Umbilical cord (tissue), 2 donors: ENCODE data around the gene PTPRCAP. TPM values are rescaled to one million over a fixed set of nuclear protein-coding genes. Genes with fewer than 3 reads are reported as not detected.

Source experiments
- DNase-seq: peaks from one replicate; pipeline ENCODE4 v3.0.0-alpha.2; 2015; ENCODE audit warnings: low spot score
- total RNA-seq: library from RNA; depleted of rRNA; stranded (reverse); fragments of >200 nt; gene quantifications from one replicate; pipeline ENCODE4 v1.2.3, GENCODE V29; 2014; ENCODE audit warnings: low replicate concordance; ENCODE audit not compliant: insufficient read depth

The PTPRCAP gene
- total RNA-seq, 1 donor from 2014 or later: 9.9 TPM

- no peak for DNase-seq
These were observed 3.6 kb upstream of the PTPRCAP start for GRCh38 chr11:67441098-67441563.

GRCh38 chr11:67440229-67441097 lies 3.0 kb upstream of the PTPRCAP start:
- DNase-seq: no peak

- no peak for DNase-seq
These were observed 2.1 kb upstream of the PTPRCAP start for GRCh38 chr11:67439321-67440228.

GRCh38 chr11:67438158-67438902 lies 848 bp upstream of the PTPRCAP start:
- no peak for DNase-seq

GRCh38 chr11:67437809-67438157 lies 301 bp upstream of the PTPRCAP start:
- DNase-seq: no peak

- DNase-seq: no peak
These were observed 912 bp downstream of the PTPRCAP start for GRCh38 chr11:67436459-67437081.

- DNase-seq: no peak
These were observed 1.6 kb downstream of the PTPRCAP start for GRCh38 chr11:67435727-67436458.

- no peak for DNase-seq
These were observed 2.3 kb downstream of the PTPRCAP start for GRCh38 chr11:67435031-67435726.

- DNase-seq: no peak
These were observed 3.0 kb downstream of the PTPRCAP start for GRCh38 chr11:67434395-67434881.

- no peak for DNase-seq
These were observed 3.7 kb downstream of the PTPRCAP start for GRCh38 chr11:67433536-67434394.

GRCh38 chr11:67432655-67433349 lies 4.7 kb downstream of the PTPRCAP start:
- no peak for DNase-seq

- no peak for DNase-seq
These were observed 5.9 kb downstream of the PTPRCAP start for GRCh38 chr11:67431346-67432249.

GRCh38 chr11:67429722-67430121 lies 7.8 kb downstream of the PTPRCAP start:
- no peak for DNase-seq

- DNase-seq: no peak
These were observed 8.3 kb downstream of the PTPRCAP start for GRCh38 chr11:67429038-67429668.

- peak; percentile 99 for DNase-seq
These were observed 9.2 kb downstream of the PTPRCAP start, which contains the start of gene RPS6KB2 for GRCh38 chr11:67428052-67429001. TSS of gene RPS6KB2 (plus strand) at chr11:67428494. CDS start at chr11:67428546, 52 bp downstream.
